ENCODE results near the gene TIMP2. TPM values are rescaled to one million over a fixed set of nuclear protein-coding genes. Genes with fewer than 3 reads are reported as not detected.

Gene TIMP2
- total and polyA plus RNA-seq, 2 of the 13 experiments (the other 11 are each of a cell fraction or from before 2014, with no cell fraction given) = 3.8 to 8.5 TPM

- CTCF ChIA-PET (ENCODE audit: low intra/inter-chr PET ratio, low total read pairs) = no interaction called here
- no TSS peak for BruUV-seq (replicated peaks)
- H3K27ac ChIP-seq (ENCODE audit: extremely low read length, insufficient read depth, low read length) = no peak overlapping the region
- ATAC-seq = no peak; the same call in 2 of the 3 replicates
- no peak for DNase-seq (ENCODE audit: low spot score)
- no peaks in the 10 kb centered on the region for H3K79me2 ChIP-seq (ENCODE audit: insufficient read depth, low read length)
- 85% methylated on average over 5 of the region's 5 CpGs for WGBS (ENCODE audit: low lambda C conversion rate)
- H3K4me3 ChIP-seq (replicated peaks in 1 of 3; ENCODE audit: insufficient read depth in 1 of 3, low read depth in 2 of 3, low read length in 3 of 3) = no peak overlapping the region
- no peaks in the 10 kb centered on the region for H3K27me3 ChIP-seq (ENCODE audit: control insufficient read depth in 1 of 2, insufficient read depth in 2 of 2, low read length in 2 of 2)
- no peaks in the 10 kb centered on the region for H3K9me3 ChIP-seq (ENCODE audit: low read length)
- no peak overlapping the region for H3K9ac ChIP-seq (ENCODE audit: insufficient read depth, low read depth, low read length)
- no peak for FAIRE-seq
- no peak overlapping the region for H3K4me2 ChIP-seq (ENCODE audit: low read depth, low read length)
- POLR2A ChIA-PET = interaction anchor here (0.6 to 1.1 kb wide), 2 partner anchors 27 to 261 kb away, joined by 3 to 4 read pairs; no protein-coding TSS in a partner anchor
- H3K36me3 ChIP-seq (replicated peaks in 1 of 2; ENCODE audit: control insufficient read depth in 1 of 2, insufficient read depth in 2 of 2, low read length in 2 of 2) = no peaks in the 10 kb centered on the region; a peak in 2 of 5 replicates
- H4K20me1 ChIP-seq (ENCODE audit: insufficient read depth, low read length) = no peaks in the 10 kb centered on the region
- 0 out of 2 replicates have a peak, but pooled peaks cover 6% of the 10 kb centered on the region for H3K4me1 ChIP-seq (ENCODE audit: insufficient read depth, low read length)
- H2AFZ ChIP-seq (ENCODE audit: low read length) = no peak overlapping the region
- intact Hi-C loops (cut with micrococcal nuclease; ENCODE audit: unreplicated experiment) (no loop called here), in situ Hi-C loops (cut with HindIII; ENCODE audit: extremely low pct_ligation_motif_present, low pct_unique_long_range_greater_than_20kb) (no loop called here)
- TF ChIP-seq ZBTB43 (CRISPR knock-in tag; conservative IDR thresholded peaks at IDR 0.05) (no peak), AFF4 (CRISPR knock-in tag; IDR thresholded peaks at IDR 0.05) (no peak), SRF (IDR thresholded peaks at IDR 0.05; ENCODE audit: low read depth, low read length) (no peak), PHF20 (CRISPR knock-in tag; IDR thresholded peaks at IDR 0.05) (no peak), AHR (CRISPR knock-in tag; IDR thresholded peaks at IDR 0.05) (no peak), SIN3A (IDR thresholded peaks at IDR 0.05; ENCODE audit: borderline replicate concordance, low read depth, low read length) (no peak), ZFP62 (CRISPR knock-in tag; IDR thresholded peaks at IDR 0.05) (no peak), ZNF230 (CRISPR knock-in tag; IDR thresholded peaks at IDR 0.05) (no peak), ZNF557 (CRISPR knock-in tag; IDR thresholded peaks at IDR 0.05) (no peak), ARID5B (CRISPR knock-in tag; IDR thresholded peaks at IDR 0.05) (no peak), ZBTB10 (CRISPR knock-in tag; IDR thresholded peaks at IDR 0.05; ENCODE audit: borderline replicate concordance) (no peak), ZNF615 (CRISPR knock-in tag; IDR thresholded peaks at IDR 0.05; ENCODE audit: borderline replicate concordance) (no peak)
These were observed 32.7 kb downstream of the TIMP2 start for GRCh38 chr17:78892520-78892919.
